Measurements from ENCODE around the gene C2CD4C.
"Not testable (repeated sequence)": the region's sequence is repeated elsewhere in the genome, so short reads cannot be mapped to it uniquely, and the experiment has no call there.

Gene C2CD4C

DNA sequence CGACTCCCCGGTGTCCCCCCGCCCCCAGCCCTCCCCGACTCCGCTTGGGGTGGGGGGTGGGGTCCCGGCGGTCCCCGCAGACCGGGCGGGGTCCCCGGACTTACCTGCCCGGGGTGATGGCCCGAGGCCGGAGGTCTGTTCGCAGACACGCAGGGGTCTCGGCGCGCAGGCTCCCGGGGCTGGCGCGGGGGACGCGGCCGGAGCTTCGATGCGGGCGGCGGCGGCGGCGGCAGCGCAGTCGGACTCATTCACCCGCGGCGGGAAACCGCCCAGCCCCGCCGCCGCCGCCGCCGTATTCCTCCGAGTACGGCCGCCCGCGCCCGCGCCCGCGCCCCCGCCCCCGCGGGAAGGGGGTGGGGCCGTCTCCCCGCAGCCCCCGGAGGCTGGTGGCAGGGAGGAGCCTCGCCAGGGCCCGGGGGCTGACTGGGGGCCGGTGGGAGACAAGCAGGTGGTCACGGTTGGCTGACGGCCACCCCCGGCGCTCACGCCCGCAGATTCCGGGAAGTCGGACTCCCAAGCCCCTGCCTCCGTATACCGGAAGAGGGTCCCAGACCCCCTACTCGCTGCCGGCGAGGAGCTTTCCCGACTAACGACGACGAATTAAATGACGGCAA is at the start of gene C2CD4C:
Gene C2CD4C (minus strand): TSS at position 246 of the 614 bp plus-strand sequence. CDS start 786 bp downstream, outside the sequence.
- DNase-seq, result no peak

DNA sequence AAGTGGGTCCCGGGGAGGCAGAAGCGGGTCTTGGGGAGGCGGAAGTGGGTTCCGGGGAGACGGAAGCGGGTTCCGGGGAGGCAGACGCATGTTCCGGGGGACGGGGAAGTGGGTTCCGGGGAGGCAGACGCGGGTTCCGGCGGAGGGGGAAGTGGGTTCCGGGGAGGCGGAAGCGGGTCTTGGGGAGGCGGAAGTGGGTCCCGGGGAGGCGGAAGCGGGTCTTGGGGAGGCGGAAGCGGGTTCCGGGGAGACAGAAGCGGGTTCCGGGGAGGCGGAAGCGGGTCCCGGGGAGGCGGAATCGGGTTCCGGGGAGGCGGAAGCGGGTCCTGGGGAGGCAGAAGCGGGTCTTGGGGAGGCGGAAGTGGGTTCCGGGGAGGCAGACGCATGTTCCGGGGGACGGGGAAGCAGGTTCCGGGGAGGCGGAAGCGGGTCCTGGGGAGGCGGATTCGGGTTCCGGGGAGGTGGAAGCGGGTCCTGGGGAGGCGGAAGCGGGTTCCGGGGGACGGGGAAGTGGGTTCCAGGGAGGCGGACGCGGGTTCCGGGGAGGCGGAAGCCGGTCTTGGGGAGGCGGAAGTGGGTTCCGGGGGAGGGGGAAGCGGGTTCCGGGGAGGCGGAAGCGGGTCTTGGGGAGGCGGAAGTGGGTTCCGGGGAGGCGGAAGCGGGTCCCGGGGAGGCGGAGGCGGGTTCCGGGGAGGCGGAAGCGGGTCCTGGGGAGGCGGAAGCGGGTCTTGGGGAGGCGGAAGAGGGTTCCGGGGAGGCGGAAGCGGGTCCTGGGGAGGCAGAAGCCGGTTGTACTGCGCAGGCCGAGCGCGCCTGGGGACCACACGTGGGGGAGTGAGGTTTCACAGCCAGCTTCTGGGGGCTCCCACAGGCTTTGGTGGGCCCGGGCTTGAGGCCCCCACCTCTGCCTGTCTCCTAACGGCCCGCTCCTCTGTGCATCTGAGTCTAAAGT is 49.4 kb upstream of the C2CD4C start:
- no peak for DNase-seq

GRCh38 chr19:457636-458035 is 48.7 kb upstream of the C2CD4C start:
- no peak for DNase-seq

DNA sequence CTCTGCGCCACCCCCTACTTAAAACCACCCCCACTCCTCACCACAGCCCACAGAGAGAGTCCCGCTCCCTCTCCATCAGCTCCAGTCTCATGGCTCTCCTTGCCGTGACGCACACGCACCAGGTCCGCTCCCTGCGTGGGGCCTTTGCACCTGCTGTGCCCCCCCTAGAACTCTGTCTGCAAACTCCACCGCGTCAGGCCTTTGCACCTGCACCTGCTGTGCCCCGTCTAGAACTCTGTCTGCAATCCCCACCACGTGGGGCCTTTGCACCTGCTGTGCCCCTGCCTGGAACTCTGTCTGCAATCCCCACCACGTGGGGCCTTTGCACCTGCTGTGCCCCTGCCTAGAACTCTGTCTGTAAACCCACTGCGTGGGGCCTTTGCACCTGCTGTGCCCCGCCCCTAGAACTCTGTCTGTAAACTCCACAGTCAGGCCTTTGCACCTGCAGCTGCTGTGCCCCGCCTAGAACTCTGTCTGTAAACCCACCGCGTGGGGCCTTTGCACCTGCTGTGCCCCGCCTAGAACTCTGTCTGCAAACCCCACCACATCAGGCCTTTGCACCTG is 47.7 kb upstream of the C2CD4C start:
- DNase-seq, result no peak

GRCh38 chr19:455851-456546 is 47.1 kb upstream of the C2CD4C start:
- no peak for DNase-seq

DNA sequence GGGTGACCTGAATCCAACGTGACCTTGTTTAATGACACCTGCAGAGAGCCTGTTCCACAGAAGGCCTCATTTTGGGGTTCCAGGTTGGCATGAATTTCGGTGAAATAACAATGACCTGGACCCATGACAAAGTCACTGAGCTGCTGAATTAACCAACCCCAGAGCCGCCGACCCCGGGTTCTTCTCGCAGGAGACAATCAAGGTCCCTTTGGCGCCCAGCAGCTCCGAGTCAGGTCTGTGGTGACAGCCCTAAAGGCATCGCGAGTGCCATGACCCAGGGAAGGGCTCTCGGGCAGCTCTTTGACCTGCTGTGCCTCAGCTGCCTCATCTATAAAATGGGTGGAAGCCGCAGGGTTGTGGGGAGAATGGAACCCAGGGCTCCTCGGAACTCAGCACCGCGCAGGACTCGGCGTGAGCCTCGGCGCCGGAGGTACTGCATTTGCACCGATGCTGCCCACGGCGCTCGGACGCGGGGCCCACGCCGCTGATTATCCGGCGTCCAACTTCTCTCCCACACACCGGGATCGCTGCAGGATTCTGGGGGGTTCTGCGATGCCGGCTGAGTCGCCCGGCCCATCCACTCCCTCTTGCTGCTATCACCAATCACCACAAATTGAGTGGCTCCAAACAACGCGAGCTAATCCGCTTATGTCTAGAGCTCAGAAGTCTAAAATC is 46.2 kb upstream of the C2CD4C start:
- no peak for DNase-seq

DNA sequence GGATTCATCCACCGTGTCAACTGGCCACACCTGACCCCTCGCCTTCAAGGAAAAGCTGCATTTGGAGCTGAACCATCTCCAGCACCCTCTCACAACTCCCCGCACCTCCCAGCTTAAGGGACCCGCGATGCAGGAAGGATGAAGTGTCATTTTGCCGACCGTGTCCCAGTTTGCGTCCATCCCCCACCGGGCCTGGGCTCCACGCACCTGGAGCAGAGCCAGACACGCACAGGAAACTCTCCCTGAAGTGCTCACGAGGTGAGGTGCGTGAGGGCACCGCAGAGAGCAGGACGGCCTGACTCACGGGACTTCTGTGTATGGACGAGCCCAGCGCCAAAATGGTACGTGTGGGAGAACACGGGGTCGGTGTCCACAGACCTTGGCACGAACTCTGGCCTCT is 44.7 kb upstream of the C2CD4C start:
- DNase-seq, result no peak

DNA sequence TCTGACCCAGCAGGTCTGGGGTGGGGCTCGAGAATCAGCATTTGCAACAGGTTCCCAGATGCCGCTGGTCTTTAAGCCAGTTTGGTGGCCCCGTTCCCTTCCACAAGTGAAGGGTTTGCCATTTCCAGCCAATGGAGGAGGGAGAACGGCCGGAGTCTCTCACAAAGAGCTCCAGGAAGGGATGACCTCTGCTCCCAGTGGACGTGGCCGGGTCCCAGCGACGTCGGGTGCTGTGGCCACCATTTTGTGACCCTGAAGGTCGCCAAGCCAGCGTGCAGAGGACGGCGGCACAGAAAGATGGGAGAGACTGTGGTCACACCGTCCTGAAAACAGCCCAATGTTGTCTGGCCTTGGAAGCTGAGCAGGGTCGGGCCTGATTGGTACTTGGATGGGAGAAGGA is 43.9 kb upstream of the C2CD4C start:
- no peak for DNase-seq

- DNase-seq, result not testable (repeated sequence)
These were observed 42.0 kb upstream of the C2CD4C start for GRCh38 chr19:450912-451481.

DNA sequence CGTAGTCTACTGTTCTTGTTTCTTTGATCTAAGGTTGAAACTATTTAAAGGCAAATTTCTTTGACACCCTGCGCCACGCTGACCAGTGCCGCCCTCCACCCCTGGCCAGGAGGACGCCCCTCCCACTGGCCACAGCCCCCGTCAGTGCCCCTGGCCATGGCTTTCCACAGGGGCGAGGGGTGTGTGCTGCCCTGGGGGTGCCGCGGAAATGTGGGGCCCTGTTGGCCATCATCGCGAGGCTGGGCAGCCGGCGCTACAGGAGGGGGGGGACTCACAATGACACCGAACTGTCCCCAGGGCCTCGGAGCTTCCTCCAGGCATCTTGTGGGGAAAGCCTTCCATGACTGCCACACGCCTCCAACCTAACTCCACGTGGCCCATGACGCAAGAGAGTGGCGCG is 41.0 kb upstream of the C2CD4C start:
- DNase-seq, result no peak

DNA sequence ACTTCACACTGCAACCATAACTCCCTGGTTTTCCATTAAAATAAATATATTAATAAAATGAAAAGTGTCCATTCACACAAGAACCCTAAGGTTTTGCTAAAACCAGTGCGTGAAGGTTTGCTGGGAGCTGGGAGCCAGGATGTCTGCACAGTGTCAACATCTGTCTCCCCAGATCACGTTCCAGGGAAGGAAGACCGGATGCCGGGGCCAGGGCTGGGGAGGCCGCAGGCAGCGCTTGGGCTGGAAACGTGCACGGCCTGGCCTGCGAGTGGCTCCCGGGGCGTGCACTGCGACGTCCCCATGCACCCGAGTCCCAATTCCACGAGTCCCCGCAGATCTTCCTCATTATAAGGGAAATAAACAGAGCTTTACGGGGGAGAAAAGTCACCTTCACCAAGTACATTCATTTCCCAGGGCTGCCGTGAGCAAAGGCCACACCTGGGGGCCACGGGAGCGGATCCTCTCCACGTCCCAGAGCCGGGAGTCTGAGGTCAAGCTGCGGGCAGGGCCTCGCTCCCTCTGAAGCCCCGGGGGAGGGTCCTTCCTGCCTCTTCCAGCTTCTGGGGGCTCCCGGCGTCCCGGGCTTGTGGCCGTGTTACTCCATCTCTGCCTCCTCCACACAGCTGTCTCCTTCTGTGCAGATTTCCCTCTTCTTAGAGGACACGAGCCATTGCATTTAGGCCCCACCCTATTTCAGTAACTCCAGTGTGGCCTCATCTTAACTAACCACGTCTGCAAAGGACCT is 39.0 kb upstream of the C2CD4C start:
- DNase-seq, result no peak

GRCh38 chr19:447064-447426 is 38.1 kb upstream of the C2CD4C start:
- DNase-seq, result no peak

DNA sequence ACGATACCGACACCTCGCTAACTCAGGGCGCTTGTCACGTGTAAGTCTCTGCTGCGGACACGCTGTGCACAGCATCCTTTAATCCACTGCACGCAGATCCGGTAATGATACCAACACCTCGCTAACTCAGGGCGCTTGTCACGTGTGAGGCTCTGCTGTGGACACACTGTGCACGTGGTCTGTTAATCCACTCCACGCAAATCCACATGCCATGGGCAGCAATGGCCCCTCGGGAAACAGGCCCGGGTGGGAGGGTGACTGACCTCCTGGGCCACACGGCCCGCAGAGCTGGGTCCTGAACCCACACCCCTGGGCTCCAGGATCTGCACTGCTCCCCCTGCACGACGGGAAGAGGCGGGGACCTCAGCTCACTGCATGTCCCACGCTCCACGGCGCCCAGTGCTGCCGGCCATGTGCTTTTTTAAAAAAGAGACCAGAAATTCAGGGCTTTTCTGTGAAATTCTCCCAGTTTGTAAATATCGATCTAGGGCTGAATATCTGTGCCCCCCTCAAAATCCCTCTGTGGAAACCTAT is 35.8 kb upstream of the C2CD4C start:
- no peak for DNase-seq

- DNase-seq, result no peak
These were observed 34.1 kb upstream of the C2CD4C start for GRCh38 chr19:443005-443404.

GRCh38 chr19:442085-442484 is 33.1 kb upstream of the C2CD4C start:
- no peak for DNase-seq

- DNase-seq, result no peak
These were observed 32.4 kb upstream of the C2CD4C start for GRCh38 chr19:441213-441836.

DNA sequence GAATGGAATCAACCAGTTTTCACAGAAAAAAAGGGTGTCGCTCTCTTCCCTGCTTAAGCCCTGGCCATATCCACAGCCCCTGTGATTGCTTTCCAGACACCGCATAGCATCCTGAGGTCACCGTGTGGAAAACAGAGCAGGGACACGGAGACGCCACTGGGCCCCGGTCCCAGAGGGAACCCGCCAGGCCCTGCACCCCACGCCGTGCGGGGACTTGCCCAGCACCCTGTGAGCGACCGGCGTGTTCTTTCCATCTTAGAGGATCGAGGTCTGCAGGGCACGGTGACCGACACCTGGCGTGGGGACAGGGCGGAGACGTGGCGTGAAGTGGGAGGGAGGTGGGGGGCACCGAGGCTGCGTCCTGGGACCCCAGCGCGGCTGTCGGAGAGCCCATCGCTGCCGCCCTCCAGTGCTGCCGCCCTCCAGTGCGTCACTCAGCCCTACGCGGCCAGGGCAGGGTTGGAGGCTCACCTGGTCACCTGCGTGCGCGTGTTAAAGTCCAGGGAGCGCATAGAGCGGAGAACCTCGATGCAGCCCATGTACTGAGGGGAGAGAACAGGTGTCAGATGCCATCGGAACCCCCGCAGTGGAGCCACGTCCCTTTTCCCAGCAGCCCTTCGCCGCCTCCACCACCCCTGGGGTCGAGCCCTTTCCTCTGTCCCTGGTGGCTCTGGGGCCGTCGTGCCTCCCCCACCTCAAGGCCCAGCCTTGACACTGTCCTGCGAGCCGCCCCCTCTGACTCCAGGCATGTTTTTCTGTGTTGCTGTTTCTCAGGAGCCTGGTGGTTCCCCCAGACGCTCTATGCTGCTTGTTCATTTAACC is 31.7 kb upstream of the C2CD4C start:
- no peak for DNase-seq

DNA sequence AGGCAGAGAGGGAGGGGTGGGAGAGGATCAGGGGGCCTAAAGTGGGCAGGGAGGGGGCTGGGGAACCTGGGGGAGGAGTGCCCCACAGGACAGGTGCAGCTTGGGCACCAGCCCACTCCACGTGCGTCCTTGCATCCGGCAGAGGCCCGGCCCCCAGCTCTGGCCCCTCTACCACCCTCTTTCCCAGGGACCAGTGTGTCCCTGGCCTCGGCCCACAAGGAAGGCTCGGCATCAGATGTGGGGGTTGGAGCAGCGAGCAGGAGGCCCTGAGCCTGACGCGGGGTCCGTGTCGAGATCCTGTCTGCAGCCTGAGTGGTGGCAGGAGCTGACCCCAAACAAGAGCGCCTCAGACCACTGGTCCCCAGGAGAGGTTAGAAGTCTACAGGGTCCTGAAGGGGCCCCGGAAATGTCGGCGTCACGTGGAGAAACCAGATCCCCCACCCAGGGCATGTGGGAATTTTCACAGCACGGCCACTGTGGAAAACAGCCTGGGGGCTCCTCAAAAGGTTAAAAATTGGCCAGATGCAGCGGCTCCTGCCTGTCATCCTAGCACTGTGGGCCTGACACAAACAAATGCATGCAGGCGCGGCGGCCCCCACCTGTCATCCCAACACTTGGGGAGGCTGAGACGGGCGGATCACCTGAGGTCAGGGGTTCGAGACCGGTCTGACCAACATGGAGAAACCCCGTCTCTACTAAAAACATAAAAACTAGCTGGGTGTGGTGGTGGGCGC is 30.4 kb upstream of the C2CD4C start:
- no peak for DNase-seq

GRCh38 chr19:438416-438958 is 29.5 kb upstream of the C2CD4C start:
- DNase-seq, result no peak

All from SW 1271 (cell line).